Central memory CD8-positive, alpha-beta T cell (primary cell): Measurements from ENCODE around the gene GPR156.
"Not testable (repeated sequence)": the region's sequence is repeated elsewhere in the genome, so short reads cannot be mapped to it uniquely, and the experiment has no call there.

ENCODE experiments used
- ATAC-seq: fragments of 150-1000 bp; cut with Tn5 transposase; replicated peaks from 2 replicates; pipeline ENCODE4 v1.10.0; 2022; ENCODE audit warnings: mild to moderate bottlenecking, moderate FRiP score, moderate number of reproducible peaks; ENCODE audit not compliant: poor library complexity, severe bottlenecking; ENCODE audit errors: extremely low read depth
- DNase-seq, 2 donors: peaks; one replicate each; pipeline ENCODE4 v3.0.0; 2021; ENCODE audit warnings: low spot score in 2 of 2
- H3K27ac Mint-ChIP-seq: one replicate; pipeline ENCODE4 v1.8.0; 2022; ENCODE audit warnings: low read depth, mild to moderate bottlenecking, moderate library complexity, mixed read lengths
- H3K27me3 Mint-ChIP-seq: one replicate; pipeline ENCODE4 v1.8.0; 2022; ENCODE audit warnings: mixed read lengths
- H3K36me3 Mint-ChIP-seq: one replicate; pipeline ENCODE4 v1.8.0; 2022; ENCODE audit warnings: mild to moderate bottlenecking, moderate library complexity, mixed read lengths; ENCODE audit not compliant: insufficient read depth
- H3K4me1 Mint-ChIP-seq: one replicate; pipeline ENCODE4 v1.8.0; 2022; ENCODE audit warnings: mixed read lengths
- H3K4me3 Mint-ChIP-seq: one replicate; pipeline ENCODE4 v1.8.0; 2022; ENCODE audit warnings: mild to moderate bottlenecking, moderate library complexity, mixed read lengths
- H3K9me3 Mint-ChIP-seq: one replicate; pipeline ENCODE4 v1.8.0; 2022; ENCODE audit warnings: mixed read lengths

Gene GPR156

GRCh38 chr3:120163026-120163425 lies 122.0 kb downstream of the GPR156 start:
- ATAC-seq = no peak
- no peaks in the 10 kb centered on the region for H3K9me3 Mint-ChIP-seq
- no peaks in the 10 kb centered on the region for H3K36me3 Mint-ChIP-seq
- no peak for DNase-seq
- H3K27ac Mint-ChIP-seq = no peak overlapping the region
- no peaks in the 10 kb centered on the region for H3K4me1 Mint-ChIP-seq
- H3K27me3 Mint-ChIP-seq = peaks cover 15% of the 10 kb centered on the region
- no peak overlapping the region for H3K4me3 Mint-ChIP-seq

GRCh38 chr3:120162400-120162799 lies 122.6 kb downstream of the GPR156 start:
- no peaks in the 10 kb centered on the region for H3K36me3 Mint-ChIP-seq
- peaks cover 15% of the 10 kb centered on the region for H3K27me3 Mint-ChIP-seq
- DNase-seq = no peak
- H3K4me1 Mint-ChIP-seq = no peaks in the 10 kb centered on the region
- H3K4me3 Mint-ChIP-seq = no peak overlapping the region
- H3K27ac Mint-ChIP-seq = no peak overlapping the region
- no peaks in the 10 kb centered on the region for H3K9me3 Mint-ChIP-seq
- ATAC-seq = no peak

GRCh38 chr3:120161902-120162301 lies 123.1 kb downstream of the GPR156 start:
- no peaks in the 10 kb centered on the region for H3K4me1 Mint-ChIP-seq
- H3K4me3 Mint-ChIP-seq = no peak overlapping the region
- H3K27ac Mint-ChIP-seq = no peak overlapping the region
- ATAC-seq (no peak), DNase-seq (no peak)
- no peaks in the 10 kb centered on the region for H3K36me3 Mint-ChIP-seq
- peaks cover 15% of the 10 kb centered on the region for H3K27me3 Mint-ChIP-seq
- H3K9me3 Mint-ChIP-seq = no peaks in the 10 kb centered on the region

GRCh38 chr3:120160050-120160449 lies 125.0 kb downstream of the GPR156 start:
- Mint-ChIP-seq H3K4me3 (no peak overlapping the region), H3K9me3 (peaks cover 9% of the 10 kb centered on the region), H3K27me3 (peaks cover 15% of the 10 kb centered on the region), H3K36me3 (no peaks in the 10 kb centered on the region), H3K4me1 (no peaks in the 10 kb centered on the region), H3K27ac (no peak overlapping the region)
- DNase-seq (no peak), ATAC-seq (no peak)

- ATAC-seq = no peak
- no peaks in the 10 kb centered on the region for H3K36me3 Mint-ChIP-seq
- DNase-seq = no peak
Observed at GRCh38 chr3:120157681-120158080, 127.3 kb downstream of the GPR156 start.

GRCh38 chr3:120157113-120157512 lies 127.9 kb downstream of the GPR156 start:
- Mint-ChIP-seq H3K9me3 (peaks cover 9% of the 10 kb centered on the region), H3K36me3 (no peaks in the 10 kb centered on the region), H3K27me3 (peaks cover 9% of the 10 kb centered on the region), H3K4me1 (no peaks in the 10 kb centered on the region), H3K4me3 (no peak overlapping the region), H3K27ac (no peak overlapping the region)
- no peak for ATAC-seq
- no peak for DNase-seq

More at GRCh38 chr3:120157681-120158080, 127.3 kb downstream of the GPR156 start:
- H3K4me3 Mint-ChIP-seq = no peak overlapping the region
- no peaks in the 10 kb centered on the region for H3K4me1 Mint-ChIP-seq
- no peak overlapping the region for H3K27ac Mint-ChIP-seq
- H3K27me3 Mint-ChIP-seq = peaks cover 15% of the 10 kb centered on the region
- peaks cover 9% of the 10 kb centered on the region for H3K9me3 Mint-ChIP-seq

- DNase-seq = no peak
- Mint-ChIP-seq H3K36me3 (no peaks in the 10 kb centered on the region), H3K4me3 (no peak overlapping the region), H3K27me3 (peaks cover 5% of the 10 kb centered on the region), H3K27ac (no peak overlapping the region), H3K4me1 (no peaks in the 10 kb centered on the region), H3K9me3 (peaks cover 9% of the 10 kb centered on the region)
- no peak for ATAC-seq
Observed at GRCh38 chr3:120156699-120157098, 128.3 kb downstream of the GPR156 start.

- H3K9me3 Mint-ChIP-seq, H3K27me3 Mint-ChIP-seq, H3K27ac Mint-ChIP-seq, H3K4me3 Mint-ChIP-seq, DNase-seq, H3K36me3 Mint-ChIP-seq, H3K4me1 Mint-ChIP-seq, ATAC-seq: not testable (repeated sequence)
Observed at GRCh38 chr3:120155694-120156093, 129.3 kb downstream of the GPR156 start.

- Mint-ChIP-seq H3K27ac (no peak overlapping the region), H3K4me3 (no peak overlapping the region), H3K36me3 (no peaks in the 10 kb centered on the region), H3K9me3 (peaks cover 9% of the 10 kb centered on the region), H3K27me3 (no peaks in the 10 kb centered on the region), H3K4me1 (no peaks in the 10 kb centered on the region)
- DNase-seq (no peak), ATAC-seq (no peak)
Observed at GRCh38 chr3:120155108-120155507, 129.9 kb downstream of the GPR156 start.

- H3K27ac Mint-ChIP-seq = no peak overlapping the region
- no peak overlapping the region for H3K4me3 Mint-ChIP-seq
- DNase-seq (no peak), ATAC-seq (no peak)
- no peaks in the 10 kb centered on the region for H3K4me1 Mint-ChIP-seq
- peaks cover 9% of the 10 kb centered on the region for H3K9me3 Mint-ChIP-seq
- H3K27me3 Mint-ChIP-seq = no peaks in the 10 kb centered on the region
- no peaks in the 10 kb centered on the region for H3K36me3 Mint-ChIP-seq
Observed at GRCh38 chr3:120153294-120153693, 131.7 kb downstream of the GPR156 start.

GRCh38 chr3:120151791-120152190 lies 133.2 kb downstream of the GPR156 start:
- Mint-ChIP-seq H3K27me3 (no peaks in the 10 kb centered on the region), H3K4me3 (no peak overlapping the region), H3K36me3 (no peaks in the 10 kb centered on the region), H3K4me1 (no peaks in the 10 kb centered on the region), H3K27ac (no peak overlapping the region), H3K9me3 (peaks cover 9% of the 10 kb centered on the region)
- DNase-seq (no peak), ATAC-seq (no peak)

GRCh38 chr3:120148187-120148949 lies 136.7 kb downstream of the GPR156 start:
- no peak for ATAC-seq
- H3K27ac Mint-ChIP-seq = no peak overlapping the region
- no peak overlapping the region for H3K4me3 Mint-ChIP-seq

GRCh38 chr3:120147072-120147871 lies 137.8 kb downstream of the GPR156 start:
- Mint-ChIP-seq H3K4me3 (no peak overlapping the region), H3K27me3 (no peaks in the 10 kb centered on the region), H3K9me3 (no peaks in the 10 kb centered on the region), H3K36me3 (no peaks in the 10 kb centered on the region), H3K4me1 (no peaks in the 10 kb centered on the region), H3K27ac (no peak overlapping the region)
- DNase-seq = peak in 1 of 2 donors; percentile 27
- ATAC-seq = peak; percentile 75

More at GRCh38 chr3:120148187-120148949, 136.7 kb downstream of the GPR156 start:
- no peaks in the 10 kb centered on the region for H3K36me3 Mint-ChIP-seq
- no peaks in the 10 kb centered on the region for H3K27me3 Mint-ChIP-seq
- no peaks in the 10 kb centered on the region for H3K9me3 Mint-ChIP-seq
- no peak for DNase-seq
- no peaks in the 10 kb centered on the region for H3K4me1 Mint-ChIP-seq
